ENCODE results near the gene PLIN5. TPM values are rescaled to one million over a fixed set of nuclear protein-coding genes. Genes with fewer than 3 reads are reported as not detected.

Gene PLIN5
- total and polyA plus RNA-seq, 2 of the 8 experiments (the other 6 are each of a cell fraction or from before 2014, with no cell fraction given), result 2.0 to 2.5 TPM

- TF ChIP-seq MAX (IDR thresholded peaks at IDR 0.05) (no peak), TAF1 (IDR thresholded peaks at IDR 0.05; ENCODE audit: low read depth, low read length) (no peak), TCF12 (IDR thresholded peaks at IDR 0.05; ENCODE audit: low read depth, low read length) (no peak), SAP30 (IDR thresholded peaks at IDR 0.05; ENCODE audit: insufficient read depth, insufficient replicate concordance, low read length) (no peak), HDAC2 (IDR thresholded peaks at IDR 0.05; ENCODE audit: borderline replicate concordance in 1 of 2, low read depth in 2 of 2, low read length in 2 of 2) (peak in 1 of 2 experiments; percentile 13; a peak in 1 of 4 replicates)
- Histone ChIP-seq H4K5ac (ENCODE audit: insufficient read length, low read depth, low read length) (no peak overlapping the region), H3K9me3 (ENCODE audit: insufficient read depth in 2 of 2, low read depth in 1 of 2, low read length in 1 of 2) (no peaks in the 10 kb centered on the region), H2BK20ac (ENCODE audit: low read length) (no peak overlapping the region), H3K14ac (ENCODE audit: insufficient read length) (no peak overlapping the region), H2BK5ac (ENCODE audit: low read depth, low read length) (no peak overlapping the region), H3K27me3 (replicated peaks in 1 of 4; ENCODE audit: control insufficient read depth in 3 of 4, extremely low read depth in 1 of 4, insufficient read depth in 3 of 4, low read length in 3 of 4) (peaks cover 3 to 45% (median 32%) of the 10 kb centered on the region in 4 experiments), H3K79me1 (ENCODE audit: low read depth, low read length) (no peaks in the 10 kb centered on the region), H3K4me2 (ENCODE audit: insufficient read depth in 1 of 2, low read depth in 2 of 2, low read length in 2 of 2) (no peak overlapping the region), H4K8ac (ENCODE audit: extremely low read depth, insufficient read depth, low read length) (no peak overlapping the region), H2AK5ac (ENCODE audit: low read depth, low read length) (no peak overlapping the region), H3K27ac (ENCODE audit: low read depth, low read length) (no peak overlapping the region), H2BK12ac (ENCODE audit: low read depth, low read length) (no peak overlapping the region), H3K4me1 (replicated peaks in 1 of 4; ENCODE audit: control insufficient read depth in 3 of 4, insufficient read depth in 4 of 4, low read length in 3 of 4) (peaks cover 0 to 3% (median under 1%) of the 10 kb centered on the region in 4 experiments; a peak in 2 of 7 replicates), H3K23ac (ENCODE audit: insufficient read length) (no peak overlapping the region), H3K23me2 (ENCODE audit: low read depth, low read length) (no peaks in the 10 kb centered on the region), H3K18ac (ENCODE audit: extremely low read depth, low read length) (no peak overlapping the region), H2BK15ac (ENCODE audit: low read length) (no peak overlapping the region), H3K9ac (replicated peaks in 1 of 4; ENCODE audit: extremely low read depth in 1 of 4, low read depth in 3 of 4, low read length in 3 of 4) (no peak overlapping the region), H3K36me3 (ENCODE audit: control insufficient read depth in 2 of 4, insufficient read depth in 4 of 4, low read length in 3 of 4) (no peaks in the 10 kb centered on the region), H4K91ac (replicated peaks; ENCODE audit: insufficient read length, low read length) (no peak overlapping the region), H3K79me2 (ENCODE audit: control insufficient read depth in 1 of 2, insufficient read depth in 2 of 2, low read length in 2 of 2) (no peaks in the 10 kb centered on the region), H3K4me3 (ENCODE audit: extremely low read depth in 1 of 4, insufficient read depth in 2 of 4, low read depth in 3 of 4, low read length in 4 of 4) (no peak overlapping the region), H2AFZ (ENCODE audit: low read length) (no peak overlapping the region), H3K4ac (replicated peaks; ENCODE audit: insufficient read length, low read depth, low read length) (no peak overlapping the region), H3K56ac (replicated peaks; ENCODE audit: insufficient read length, low read depth, low read length) (no peak overlapping the region), H2BK120ac (replicated peaks; ENCODE audit: low read depth, low read length) (no peak overlapping the region), H4K20me1 (replicated peaks in 1 of 2; ENCODE audit: control insufficient read depth in 1 of 2, insufficient read depth in 2 of 2, low read length in 2 of 2) (peaks cover 2 to 3% of the 10 kb centered on the region in 2 experiments)
- WGBS, 2 experiments (ENCODE audit: extremely low coverage in 1 of 2, insufficient coverage in 1 of 2, insufficient read length in 1 of 2, insufficient replicate concordance in 2 of 2, low coverage in 1 of 2, low lambda C conversion rate in 2 of 2, missing lambda C conversion rate in 1 of 2), result 86% methylated on average over 5 of the region's 5 CpGs; no CpG with 5 or more reads in 1 of the 2 experiments
- ChIA-PET POLR2A (ENCODE audit: partially characterized antibody) (interaction anchor here (1.4 to 3.9 kb wide), 4 partner anchors 8 to 23 kb away, joined by 3 to 27 read pairs (median 12); no protein-coding TSS in a partner anchor), CTCF (ENCODE audit: partially characterized antibody) (interaction anchor here (0.6 to 5.8 kb wide), 4 partner anchors 11 to 466 kb away, joined by 3 to 62 read pairs (median 4); no protein-coding TSS in a partner anchor)
- no peak for FAIRE-seq
- no peak for DNase-seq (ENCODE audit: low read depth in 1 of 2, low spot score in 2 of 2)
Observed at GRCh38 chr19:4515732-4516131, 19.3 kb downstream of the PLIN5 start.
